HCT116 (cell line): Measurements from ENCODE around the gene TEDDM1.

Source experiments
- POLR2A ChIP-seq: IDR thresholded peaks from 2 replicates; pipeline ENCODE4 v1.7.0; 2011; ENCODE audit warnings: borderline replicate concordance; ENCODE audit not compliant: insufficient read depth, insufficient read length; ENCODE audit errors: extremely low read depth
- RAD21 ChIP-seq: IDR thresholded peaks from 2 replicates; pipeline ENCODE4 v1.6.1; 2012; ENCODE audit warnings: low read depth, mild to moderate bottlenecking
- TF ChIP-seq, protein P1 (sequence below), 3 experiments: fragments of 200-600 bp in 1 of 3; sonication (generic) in 1 of 3; IDR thresholded peaks in 2 of 3; conservative IDR thresholded peaks in 1 of 3; 2 replicates each; pipeline ENCODE4 v1.5.1; 2012 to 2017; ENCODE audit warnings: low read depth in 2 of 3, low read length in 2 of 3, antibody characterized with exemption in 1 of 3, borderline replicate concordance in 1 of 3, control low read depth in 1 of 3, mild to moderate bottlenecking in 1 of 3, mixed read lengths in 1 of 3, mixed run types in 1 of 3, moderate library complexity in 1 of 3; ENCODE audit not compliant: insufficient read depth in 1 of 3

- TF ChIP-seq RAD21 (no peak), POLR2A (no peak)
- TF ChIP-seq, protein P1, sequence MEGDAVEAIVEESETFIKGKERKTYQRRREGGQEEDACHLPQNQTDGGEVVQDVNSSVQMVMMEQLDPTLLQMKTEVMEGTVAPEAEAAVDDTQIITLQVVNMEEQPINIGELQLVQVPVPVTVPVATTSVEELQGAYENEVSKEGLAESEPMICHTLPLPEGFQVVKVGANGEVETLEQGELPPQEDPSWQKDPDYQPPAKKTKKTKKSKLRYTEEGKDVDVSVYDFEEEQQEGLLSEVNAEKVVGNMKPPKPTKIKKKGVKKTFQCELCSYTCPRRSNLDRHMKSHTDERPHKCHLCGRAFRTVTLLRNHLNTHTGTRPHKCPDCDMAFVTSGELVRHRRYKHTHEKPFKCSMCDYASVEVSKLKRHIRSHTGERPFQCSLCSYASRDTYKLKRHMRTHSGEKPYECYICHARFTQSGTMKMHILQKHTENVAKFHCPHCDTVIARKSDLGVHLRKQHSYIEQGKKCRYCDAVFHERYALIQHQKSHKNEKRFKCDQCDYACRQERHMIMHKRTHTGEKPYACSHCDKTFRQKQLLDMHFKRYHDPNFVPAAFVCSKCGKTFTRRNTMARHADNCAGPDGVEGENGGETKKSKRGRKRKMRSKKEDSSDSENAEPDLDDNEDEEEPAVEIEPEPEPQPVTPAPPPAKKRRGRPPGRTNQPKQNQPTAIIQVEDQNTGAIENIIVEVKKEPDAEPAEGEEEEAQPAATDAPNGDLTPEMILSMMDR (IDR thresholded peaks at IDR 0.05 in 2 of 3, conservative IDR thresholded peaks at IDR 0.05 in 1 of 3; ENCODE audit: borderline replicate concordance in 1 of 3, insufficient read depth in 1 of 3, low read depth in 2 of 3, low read length in 2 of 3) = no peak
Observed at GRCh38 chr1:182350839-182351238, 49.6 kb downstream of the TEDDM1 start.
